AG04450 (cell line): Measurements from ENCODE around the gene SMARCC2. TPM values are rescaled to one million over a fixed set of nuclear protein-coding genes. Genes with fewer than 3 reads are reported as not detected.
A peak's percentile ranks its signal among the peaks of the same experiment; 100 is the strongest.

Source experiments
- CTCF ChIA-PET: fragments of 300-600, 350-600 bp; formaldehyde crosslinking; extraction: SDS; loops from one replicate; lab custom pipeline; 2022; ENCODE audit warnings: antibody characterized with exemption, inconsistent platforms; lab: Charles Lee
- POLR2A ChIA-PET: fragments of 350-600 bp; formaldehyde crosslinking; extraction: SDS; loops from one replicate; lab custom pipeline; 2021; ENCODE audit warnings: antibody characterized with exemption, inconsistent platforms; lab: Yijun Ruan, JAX
- DNase-seq: peaks from one replicate; pipeline ENCODE4 v3.0.0-alpha.2; 2011; ENCODE audit warnings: low read depth, low spot score
- H3K27ac ChIP-seq: one replicate; pipeline ENCODE4 v1.5.1; 2012; ENCODE audit warnings: low read depth, low read length, control low read depth
- H3K27me3 ChIP-seq: one replicate; pipeline ENCODE4 v1.6.0; 2012; ENCODE audit warnings: low read length; ENCODE audit not compliant: control insufficient read depth, insufficient read depth
- H3K4me3 ChIP-seq: 2 replicates; pipeline ENCODE4 v1.5.1; 2011; ENCODE audit warnings: mild to moderate bottlenecking, low read depth, low read length, control low read depth
- H3K9me3 ChIP-seq: 2 replicates; pipeline ENCODE4 v1.5.1; 2012; ENCODE audit warnings: low read length; ENCODE audit not compliant: control insufficient read depth, insufficient read depth
- CTCF ChIP-seq: IDR thresholded peaks from 2 replicates; pipeline ENCODE4 v1.5.1; 2011; ENCODE audit warnings: low read depth, low read length, control low read depth, inconsistent platforms
- polyA minus RNA-seq: library from RNA; depleted of rRNA, polyadenylated mRNA; stranded (reverse); fragments of >200 nt; gene quantifications from 2 replicates; pipeline ENCODE4 v1.2.3, GENCODE V29; 2011; rRNA and poly(A)+ RNA removed
- polyA plus RNA-seq: library from polyadenylated mRNA; depleted of rRNA; stranded (reverse); fragments of >200 nt; gene quantifications from 2 replicates; pipeline ENCODE4 v1.2.3, GENCODE V29; 2011; rRNA removed

Gene SMARCC2
- polyA plus RNA-seq = 90.2 and 101 TPM in 2 replicates
- 167 and 171 TPM in 2 replicates for polyA minus RNA-seq

- Histone ChIP-seq H3K4me3 (peak within 1 kb of the TSS; percentile 88), H3K27me3 (no peaks in the 10 kb centered on the region), H3K9me3 (no peaks in the 10 kb centered on the region), H3K27ac (peak within 1 kb of the TSS; percentile 83)
- peak; percentile 66 for TF ChIP-seq CTCF
- POLR2A ChIA-PET = interaction anchor here (0.6 to 3.3 kb wide), 19 partner anchors 13 to 499 kb away, joined by 3 to 30 read pairs (median 4); partner anchors contain the start of genes CNPY2, ESYT1, MYL6 and PA2G4
- DNase-seq = peak; percentile 65
- CTCF ChIA-PET = interaction anchor here (0.5 to 6.2 kb wide), 47 partner anchors 9 to 451 kb away, joined by 3 to 96 read pairs (median 5); partner anchors contain the start of genes COQ10A, ESYT1, MYL6 and RNF41
These were observed at the start of gene SMARCC2 for GRCh38 chr12:56189099-56189917. Gene SMARCC2 (minus strand): TSS chr12:56189483. CDS start chr12:56189461, 22 bp downstream.

- no peak for DNase-seq
- Histone ChIP-seq H3K9me3 (no peaks in the 10 kb centered on the region), H3K4me3 (no peak overlapping the region), H3K27ac (no peak overlapping the region), H3K27me3 (no peaks in the 10 kb centered on the region)
- no peak for TF ChIP-seq CTCF
- CTCF ChIA-PET = no interaction called here
- POLR2A ChIA-PET = interaction anchor here (3.0 kb wide), 1 partner anchor 15 kb away, joined by 9 read pairs; the partner anchor contains the start of gene RNF41
These were observed 48.3 kb upstream of the SMARCC2 start for GRCh38 chr12:56237552-56237951.

GRCh38 chr12:56236985-56237384, 47.7 kb upstream of the SMARCC2 start:
- Histone ChIP-seq H3K27ac (no peak overlapping the region), H3K4me3 (no peak overlapping the region), H3K9me3 (no peaks in the 10 kb centered on the region), H3K27me3 (no peaks in the 10 kb centered on the region)
- POLR2A ChIA-PET = interaction anchor here (3.0 kb wide), 1 partner anchor 15 kb away, joined by 9 read pairs; the partner anchor contains the start of gene RNF41
- DNase-seq = no peak
- CTCF ChIA-PET = no interaction called here
- no peak for TF ChIP-seq CTCF

GRCh38 chr12:56236091-56236490, 46.8 kb upstream of the SMARCC2 start:
- Histone ChIP-seq H3K4me3 (no peak overlapping the region), H3K27ac (no peak overlapping the region), H3K9me3 (no peaks in the 10 kb centered on the region), H3K27me3 (no peaks in the 10 kb centered on the region)
- ChIA-PET POLR2A (interaction anchor here (0.5 to 3.0 kb wide), 4 partner anchors 14 to 80 kb away, joined by 3 to 9 read pairs (median 4); partner anchors contain the start of genes CNPY2 and RNF41), CTCF (no interaction called here)
- TF ChIP-seq CTCF = no peak
- DNase-seq = no peak
